Loucy (cell line): Measurements from ENCODE around the gene CAPN7.

ENCODE experiments used
- EZH2phosphoT487 ChIP-seq: fragments of 200-600 bp; IDR thresholded peaks from 2 replicates; pipeline ENCODE4 v1.6.1; 2018; ENCODE audit warnings: antibody characterized with exemption, mild to moderate bottlenecking, moderate library complexity, borderline replicate concordance
- TF ChIP-seq, protein P1 (sequence below): fragments of 200-600 bp; sonication (generic); conservative IDR thresholded peaks from 2 replicates; pipeline ENCODE4 v1.5.1; 2014; ENCODE audit warnings: mild to moderate bottlenecking, antibody characterized with exemption, low read length

- TF ChIP-seq, protein P1, sequence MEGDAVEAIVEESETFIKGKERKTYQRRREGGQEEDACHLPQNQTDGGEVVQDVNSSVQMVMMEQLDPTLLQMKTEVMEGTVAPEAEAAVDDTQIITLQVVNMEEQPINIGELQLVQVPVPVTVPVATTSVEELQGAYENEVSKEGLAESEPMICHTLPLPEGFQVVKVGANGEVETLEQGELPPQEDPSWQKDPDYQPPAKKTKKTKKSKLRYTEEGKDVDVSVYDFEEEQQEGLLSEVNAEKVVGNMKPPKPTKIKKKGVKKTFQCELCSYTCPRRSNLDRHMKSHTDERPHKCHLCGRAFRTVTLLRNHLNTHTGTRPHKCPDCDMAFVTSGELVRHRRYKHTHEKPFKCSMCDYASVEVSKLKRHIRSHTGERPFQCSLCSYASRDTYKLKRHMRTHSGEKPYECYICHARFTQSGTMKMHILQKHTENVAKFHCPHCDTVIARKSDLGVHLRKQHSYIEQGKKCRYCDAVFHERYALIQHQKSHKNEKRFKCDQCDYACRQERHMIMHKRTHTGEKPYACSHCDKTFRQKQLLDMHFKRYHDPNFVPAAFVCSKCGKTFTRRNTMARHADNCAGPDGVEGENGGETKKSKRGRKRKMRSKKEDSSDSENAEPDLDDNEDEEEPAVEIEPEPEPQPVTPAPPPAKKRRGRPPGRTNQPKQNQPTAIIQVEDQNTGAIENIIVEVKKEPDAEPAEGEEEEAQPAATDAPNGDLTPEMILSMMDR = no peak
- TF ChIP-seq EZH2phosphoT487 = no peak
Observed at GRCh38 chr3:15216501-15216900, 10.5 kb downstream of the CAPN7 start.
